ENCODE data around the gene LDLRAP1. TPM values are rescaled to one million over a fixed set of nuclear protein-coding genes. Genes with fewer than 3 reads are reported as not detected.

The LDLRAP1 gene
- total RNA-seq, 1 donor from 2014 or later = 20.7 TPM

DNA sequence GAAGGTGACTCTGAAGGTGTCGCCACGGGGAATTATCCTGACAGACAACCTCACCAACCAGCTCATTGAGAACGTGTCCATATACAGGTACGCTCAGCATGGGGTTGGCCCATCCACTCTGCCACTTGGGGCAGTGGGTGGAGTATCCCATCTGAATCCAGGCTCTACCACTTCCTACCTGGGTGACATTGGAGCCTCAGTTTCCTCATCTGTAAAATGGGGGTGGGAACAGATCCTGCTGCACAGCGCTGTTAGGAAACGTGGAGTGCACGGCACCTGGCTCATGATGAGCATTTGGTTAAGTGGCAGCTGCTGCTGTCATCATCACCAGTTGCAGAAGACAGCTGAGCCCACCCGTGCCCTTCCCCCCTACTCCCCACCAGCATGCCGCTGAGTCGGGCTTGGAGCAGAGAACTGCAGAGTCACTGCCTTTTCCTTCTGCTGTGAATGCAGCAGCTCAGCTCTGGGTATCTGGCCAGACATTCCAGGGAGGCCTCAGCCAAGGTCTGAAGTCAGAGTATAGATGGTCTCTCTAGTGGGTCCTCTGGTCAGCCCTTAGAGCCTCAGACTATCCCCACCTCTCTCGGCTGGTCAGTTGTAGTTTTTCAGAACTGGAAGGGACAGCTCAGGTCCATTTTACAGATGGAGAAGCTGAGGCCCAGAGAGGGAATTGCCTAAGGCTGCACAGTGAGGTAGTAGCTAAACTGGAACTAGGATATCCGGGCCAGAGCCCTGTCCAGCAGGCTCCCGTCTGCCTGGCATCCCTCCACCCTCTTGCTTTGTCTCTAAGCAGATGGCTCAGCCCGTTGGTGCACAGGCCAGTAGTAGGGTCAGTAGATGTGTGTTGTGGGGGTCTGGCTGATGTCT is 11.7 kb downstream of the LDLRAP1 start:
- peaks cover 20% of the 10 kb centered on the region for H3K4me1 Mint-ChIP-seq (ENCODE audit: unreplicated experiment)
- H3K36me3 Mint-ChIP-seq = no peaks in the 10 kb centered on the region
- DNase-seq (ENCODE audit: extremely low spot score, unreplicated experiment) = no peak
- H3K9me3 Mint-ChIP-seq = no peaks in the 10 kb centered on the region
- H3K4me3 Mint-ChIP-seq = no peak overlapping the region
- TF ChIP-seq, protein P1, sequence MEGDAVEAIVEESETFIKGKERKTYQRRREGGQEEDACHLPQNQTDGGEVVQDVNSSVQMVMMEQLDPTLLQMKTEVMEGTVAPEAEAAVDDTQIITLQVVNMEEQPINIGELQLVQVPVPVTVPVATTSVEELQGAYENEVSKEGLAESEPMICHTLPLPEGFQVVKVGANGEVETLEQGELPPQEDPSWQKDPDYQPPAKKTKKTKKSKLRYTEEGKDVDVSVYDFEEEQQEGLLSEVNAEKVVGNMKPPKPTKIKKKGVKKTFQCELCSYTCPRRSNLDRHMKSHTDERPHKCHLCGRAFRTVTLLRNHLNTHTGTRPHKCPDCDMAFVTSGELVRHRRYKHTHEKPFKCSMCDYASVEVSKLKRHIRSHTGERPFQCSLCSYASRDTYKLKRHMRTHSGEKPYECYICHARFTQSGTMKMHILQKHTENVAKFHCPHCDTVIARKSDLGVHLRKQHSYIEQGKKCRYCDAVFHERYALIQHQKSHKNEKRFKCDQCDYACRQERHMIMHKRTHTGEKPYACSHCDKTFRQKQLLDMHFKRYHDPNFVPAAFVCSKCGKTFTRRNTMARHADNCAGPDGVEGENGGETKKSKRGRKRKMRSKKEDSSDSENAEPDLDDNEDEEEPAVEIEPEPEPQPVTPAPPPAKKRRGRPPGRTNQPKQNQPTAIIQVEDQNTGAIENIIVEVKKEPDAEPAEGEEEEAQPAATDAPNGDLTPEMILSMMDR (conservative IDR thresholded peaks at IDR 0.05) = no peak
- H3K27ac Mint-ChIP-seq = no peak overlapping the region
- H3K27me3 Mint-ChIP-seq = no peaks in the 10 kb centered on the region

DNA sequence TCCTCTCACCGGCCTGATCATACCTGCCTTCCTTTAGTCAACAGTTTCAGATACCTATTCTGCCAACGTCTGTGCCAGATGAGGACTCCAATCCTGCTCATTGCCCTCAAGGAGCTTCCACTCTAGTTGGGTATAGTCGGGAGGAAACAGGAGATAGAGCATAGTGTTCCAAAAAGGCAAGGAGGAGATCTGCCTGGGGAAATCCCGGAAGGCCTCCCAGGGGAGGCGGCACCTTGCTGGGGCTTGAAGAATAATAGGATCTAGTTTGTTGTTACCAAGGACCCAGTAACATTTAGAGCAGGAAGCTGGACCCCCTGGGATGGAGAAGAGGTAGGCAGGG is 12.3 kb downstream of the LDLRAP1 start:
- DNase-seq (ENCODE audit: extremely low spot score, unreplicated experiment) = no peak
- H3K4me1 Mint-ChIP-seq (ENCODE audit: unreplicated experiment) = peaks cover 14% of the 10 kb centered on the region
- TF ChIP-seq, protein P1 (conservative IDR thresholded peaks at IDR 0.05) = no peak
- no peak overlapping the region for H3K27ac Mint-ChIP-seq
- H3K36me3 Mint-ChIP-seq = no peaks in the 10 kb centered on the region
- H3K9me3 Mint-ChIP-seq = no peaks in the 10 kb centered on the region
- H3K27me3 Mint-ChIP-seq = no peaks in the 10 kb centered on the region
- H3K4me3 Mint-ChIP-seq = no peak overlapping the region

DNA sequence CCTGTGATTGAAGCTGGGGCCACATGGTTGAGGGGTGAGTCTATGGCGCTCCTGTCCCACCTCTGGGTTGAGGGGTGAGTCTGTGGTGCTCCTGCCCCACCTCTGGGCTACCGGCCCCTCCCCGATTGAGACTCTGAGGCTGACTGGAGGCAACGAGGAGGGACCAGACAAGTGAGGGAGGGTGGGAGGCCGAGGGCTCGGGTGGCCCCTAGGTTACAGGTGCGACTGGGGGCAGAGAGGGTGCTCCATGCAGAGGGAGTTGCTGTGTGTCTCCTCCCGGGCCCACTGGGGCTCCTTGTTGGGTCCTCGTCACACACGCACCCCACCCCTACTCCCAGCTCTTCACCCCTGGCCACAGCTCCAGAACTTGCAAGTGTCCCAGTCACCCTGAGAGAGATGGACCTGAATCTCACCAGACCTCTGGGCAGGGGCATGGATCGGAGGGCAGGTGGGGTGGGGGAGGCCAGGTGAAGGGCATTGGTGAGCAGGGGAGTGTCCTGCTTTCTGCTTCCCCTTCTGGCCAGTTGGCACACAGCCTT is 12.8 kb downstream of the LDLRAP1 start:
- no peaks in the 10 kb centered on the region for H3K27me3 Mint-ChIP-seq
- H3K4me1 Mint-ChIP-seq (ENCODE audit: unreplicated experiment) = peaks cover 12% of the 10 kb centered on the region
- no peak for DNase-seq (ENCODE audit: extremely low spot score, unreplicated experiment)
- H3K9me3 Mint-ChIP-seq = no peaks in the 10 kb centered on the region
- no peak overlapping the region for H3K4me3 Mint-ChIP-seq
- no peak overlapping the region for H3K27ac Mint-ChIP-seq
- no peaks in the 10 kb centered on the region for H3K36me3 Mint-ChIP-seq
- TF ChIP-seq, protein P1 (conservative IDR thresholded peaks at IDR 0.05) = no peak

DNA sequence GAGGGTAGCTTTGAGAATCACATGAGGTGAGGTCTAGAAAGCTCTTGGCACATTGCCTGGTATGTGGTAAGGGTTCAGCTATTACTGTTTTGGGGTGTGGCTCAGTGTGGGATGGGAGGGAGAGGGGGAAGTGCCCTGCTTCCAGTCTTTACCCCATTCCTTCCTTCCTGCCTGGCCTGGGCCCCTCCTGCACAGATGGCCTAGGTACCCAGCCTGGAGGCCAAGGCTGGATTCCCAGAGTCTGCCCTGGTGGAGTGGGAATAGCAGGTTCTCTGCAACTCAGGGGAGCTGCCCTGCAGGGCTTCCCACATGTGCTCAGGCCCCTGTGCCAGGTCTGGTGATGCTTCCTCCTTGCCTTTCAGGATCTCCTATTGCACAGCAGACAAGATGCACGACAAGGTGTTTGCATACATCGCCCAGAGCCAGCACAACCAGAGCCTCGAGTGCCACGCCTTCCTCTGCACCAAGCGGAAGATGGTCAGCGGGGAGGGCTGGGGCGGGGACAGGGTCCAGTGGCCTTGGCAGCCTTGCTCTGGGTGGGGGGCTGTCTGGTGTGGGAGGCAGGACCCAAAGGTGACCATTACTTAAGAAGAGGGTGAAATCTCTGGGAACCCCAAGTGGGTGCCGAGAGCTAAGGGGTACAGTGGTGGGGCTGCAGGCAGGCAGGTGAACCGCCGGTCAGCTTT is 13.5 kb downstream of the LDLRAP1 start:
- H3K27ac Mint-ChIP-seq = no peak overlapping the region
- H3K27me3 Mint-ChIP-seq = no peaks in the 10 kb centered on the region
- peaks cover 16% of the 10 kb centered on the region for H3K4me1 Mint-ChIP-seq (ENCODE audit: unreplicated experiment)
- H3K36me3 Mint-ChIP-seq = no peaks in the 10 kb centered on the region
- TF ChIP-seq, protein P1 (conservative IDR thresholded peaks at IDR 0.05) = no peak
- no peak overlapping the region for H3K4me3 Mint-ChIP-seq
- H3K9me3 Mint-ChIP-seq = no peaks in the 10 kb centered on the region
- no peak for DNase-seq (ENCODE audit: extremely low spot score, unreplicated experiment)

DNA sequence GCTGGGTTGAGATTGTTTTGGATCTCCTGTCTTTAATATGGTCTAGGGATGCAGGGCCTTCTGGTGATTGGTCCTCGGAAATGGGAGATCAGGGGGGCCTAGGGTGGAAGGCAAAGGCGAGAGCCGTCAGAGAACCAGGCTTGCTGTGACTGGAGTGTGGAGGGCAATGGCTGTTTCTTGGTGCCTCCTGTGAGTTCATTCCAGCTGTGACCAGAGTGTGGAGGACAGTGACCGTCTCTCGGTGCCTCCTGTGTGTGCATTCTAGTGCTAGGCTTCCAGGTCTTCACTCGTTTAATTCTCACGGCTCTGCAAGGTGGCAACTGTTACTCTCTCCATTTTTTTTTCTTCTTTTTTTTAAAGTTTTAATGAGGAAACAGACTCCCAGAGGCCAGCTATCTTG is 14.1 kb downstream of the LDLRAP1 start:
- Mint-ChIP-seq H3K36me3 (no peaks in the 10 kb centered on the region), H3K27ac (no peak overlapping the region), H3K9me3 (no peaks in the 10 kb centered on the region), H3K4me1 (ENCODE audit: unreplicated experiment) (peaks cover 19% of the 10 kb centered on the region), H3K4me3 (no peak overlapping the region), H3K27me3 (no peaks in the 10 kb centered on the region)
- TF ChIP-seq, protein P1 (conservative IDR thresholded peaks at IDR 0.05) = no peak
- no peak for DNase-seq (ENCODE audit: extremely low spot score, unreplicated experiment)

All from type B pancreatic cell (in vitro differentiated cells).